ENCODE data around the gene NDNF. TPM values are rescaled to one million over a fixed set of nuclear protein-coding genes. Genes with fewer than 3 reads are reported as not detected.
A peak's percentile ranks its signal among the peaks of the same experiment; 100 is the strongest.

The NDNF gene
- 201 TPM for total RNA-seq
- long read RNA-seq, transcript NDNF-201 (4 exons, 2,885 nt): major isoform, 216 of 248 reads
- long read RNA-seq, partial matches to known transcripts: 7 of 248 reads
- long read RNA-seq, other reads (novel, unspliced or antisense): 24 of 248 reads

- TF ChIP-seq CTCF (IDR thresholded peaks at IDR 0.05): no peak
- peak within 1 kb of the TSS; percentile 70 for H3K4me3 ChIP-seq
- no peaks in the 10 kb centered on the region for H3K9me3 ChIP-seq
- H3K27me3 ChIP-seq: peaks cover 15% of the 10 kb centered on the region
- H3K27ac ChIP-seq: peak within 1 kb of the TSS; percentile 84
- peaks cover 8% of the 10 kb centered on the region for H3K4me1 ChIP-seq
- intact Hi-C loops (cut with DNase I): no loop called here
- ATAC-seq (peak; percentile 86), DNase-seq (peak; percentile 87)
- H3K36me3 ChIP-seq: no peaks in the 10 kb centered on the region
These were observed at the start of gene NDNF for GRCh38 chr4:121072224-121073003. Gene NDNF, minus strand, starts transcription at chr4:121072535. Its CDS starts 26,698 bp downstream, at chr4:121045837.

- peak; percentile 37 for ATAC-seq
- Histone ChIP-seq H3K27ac (no peak overlapping the region), H3K9me3 (no peaks in the 10 kb centered on the region), H3K27me3 (no peaks in the 10 kb centered on the region), H3K36me3 (no peaks in the 10 kb centered on the region), H3K4me3 (no peak overlapping the region), H3K4me1 (no peaks in the 10 kb centered on the region)
- no peak for TF ChIP-seq CTCF (IDR thresholded peaks at IDR 0.05)
- no peak for DNase-seq
- intact Hi-C loops (cut with DNase I): no loop called here
These were observed 47.4 kb upstream of the NDNF start for GRCh38 chr4:121119715-121120114.

GRCh38 chr4:121118344-121118743, 46.0 kb upstream of the NDNF start:
- intact Hi-C loops (cut with DNase I): no loop called here
- no peak for TF ChIP-seq CTCF (IDR thresholded peaks at IDR 0.05)
- no peaks in the 10 kb centered on the region for H3K4me1 ChIP-seq
- H3K36me3 ChIP-seq: no peaks in the 10 kb centered on the region
- H3K27me3 ChIP-seq: no peaks in the 10 kb centered on the region
- no peak for DNase-seq
- no peak overlapping the region for H3K4me3 ChIP-seq
- no peak for ATAC-seq
- H3K9me3 ChIP-seq: no peaks in the 10 kb centered on the region
- H3K27ac ChIP-seq: no peak overlapping the region

- ATAC-seq: no peak
- no peak for DNase-seq
- no peaks in the 10 kb centered on the region for H3K36me3 ChIP-seq
- H3K9me3 ChIP-seq: no peaks in the 10 kb centered on the region
- H3K27me3 ChIP-seq: no peaks in the 10 kb centered on the region
- no peak overlapping the region for H3K4me3 ChIP-seq
- H3K4me1 ChIP-seq: no peaks in the 10 kb centered on the region
- intact Hi-C loops (cut with DNase I): no loop called here
- no peak for TF ChIP-seq CTCF (IDR thresholded peaks at IDR 0.05)
- no peak overlapping the region for H3K27ac ChIP-seq
These were observed 42.4 kb upstream of the NDNF start for GRCh38 chr4:121114756-121115155.

- no peak for DNase-seq
- H3K4me3 ChIP-seq: no peak overlapping the region
- no peak for ATAC-seq
- H3K36me3 ChIP-seq: no peaks in the 10 kb centered on the region
- TF ChIP-seq CTCF (IDR thresholded peaks at IDR 0.05): peak; percentile 52
- no peak overlapping the region for H3K27ac ChIP-seq
- no peaks in the 10 kb centered on the region for H3K4me1 ChIP-seq
- H3K27me3 ChIP-seq: no peaks in the 10 kb centered on the region
- no peaks in the 10 kb centered on the region for H3K9me3 ChIP-seq
- intact Hi-C loops (cut with DNase I): no loop called here
These were observed 40.2 kb upstream of the NDNF start for GRCh38 chr4:121112530-121112929.
